Mononuclear cell (primary cell): ENCODE data around the gene NTM. TPM values are rescaled to one million over a fixed set of nuclear protein-coding genes. Genes with fewer than 3 reads are reported as not detected.
"Not testable (repeated sequence)": the region's sequence is repeated elsewhere in the genome, so short reads cannot be mapped to it uniquely, and the experiment has no call there.

Experiments used
- H3K27me3 ChIP-seq: 2 replicates; pipeline ENCODE4 v1.6.0; 2011; ENCODE audit warnings: low read length, control low read depth; ENCODE audit not compliant: insufficient read depth
- H3K4me1 ChIP-seq: 2 replicates; pipeline ENCODE4 v1.5.1; 2011; ENCODE audit warnings: mild to moderate bottlenecking, low read length, control low read depth; ENCODE audit not compliant: insufficient read depth
- H3K4me3 ChIP-seq: 2 replicates; pipeline ENCODE4 v1.5.1; 2011; ENCODE audit warnings: mild to moderate bottlenecking, low read length, moderate library complexity
- H3K9me3 ChIP-seq: 2 replicates; pipeline ENCODE4 v1.5.1; 2011; ENCODE audit warnings: low read depth, mild to moderate bottlenecking, control low read depth, low read length
- total RNA-seq: library from RNA; depleted of rRNA; stranded (reverse); fragments of >200 nt; gene quantifications from one replicate; pipeline ENCODE4 v1.2.3, GENCODE V29; 2012

Gene NTM
- total RNA-seq, 1 donor: not detected

DNA sequence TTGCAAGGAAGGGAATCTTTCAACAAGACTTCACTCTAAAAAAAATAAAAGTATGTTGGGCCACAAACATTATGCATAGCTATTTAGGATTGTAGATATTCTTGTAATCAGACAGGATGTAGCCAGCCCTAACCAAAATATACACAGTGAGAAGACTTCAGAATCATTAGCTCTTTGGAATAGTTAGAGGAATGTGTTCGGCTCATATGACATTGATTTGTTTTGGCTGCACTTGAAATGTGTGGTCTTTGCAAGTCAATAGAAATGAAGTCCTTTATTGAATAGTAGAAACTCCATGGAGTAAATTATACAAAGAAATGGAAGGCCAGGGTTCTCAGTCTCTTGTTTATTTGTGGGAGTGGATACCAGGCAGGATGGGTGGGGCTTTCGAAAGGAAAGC is 692.1 kb downstream of the NTM start:
- no peaks in the 10 kb centered on the region for H3K9me3 ChIP-seq
- H3K4me3 ChIP-seq: no peak overlapping the region
- no peaks in the 10 kb centered on the region for H3K27me3 ChIP-seq
- peaks cover 26% of the 10 kb centered on the region for H3K4me1 ChIP-seq

DNA sequence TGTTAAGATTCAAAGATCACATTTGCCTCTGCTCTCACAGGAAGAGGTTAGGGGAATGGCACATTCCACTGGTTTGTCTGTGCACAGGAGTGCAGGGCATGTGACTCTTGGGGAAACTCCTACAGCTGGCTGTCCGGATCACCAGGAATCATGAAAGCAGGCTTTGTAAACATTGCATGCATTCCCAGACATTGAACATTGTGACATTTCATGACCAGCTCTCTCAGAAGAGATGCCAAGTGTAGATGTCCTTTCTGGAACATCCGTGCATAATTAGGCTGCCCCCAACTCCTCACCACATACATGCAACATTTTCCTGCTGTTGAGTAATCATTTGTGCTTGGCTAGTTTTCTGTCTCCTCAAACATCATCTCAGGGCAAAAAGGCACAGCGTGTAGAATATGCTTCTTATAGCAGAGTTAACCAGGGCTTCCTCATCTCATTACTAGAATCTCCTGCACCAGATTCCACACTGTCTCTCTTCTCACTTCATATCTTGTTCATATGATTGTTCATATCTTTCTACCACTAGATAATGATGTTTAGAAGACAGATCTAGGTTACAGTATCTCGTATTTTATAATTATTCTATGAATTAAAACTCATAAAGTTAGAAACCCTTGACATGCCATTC is 694.7 kb downstream of the NTM start:
- Histone ChIP-seq H3K4me3 (no peak overlapping the region), H3K9me3 (peaks cover 12% of the 10 kb centered on the region)

DNA sequence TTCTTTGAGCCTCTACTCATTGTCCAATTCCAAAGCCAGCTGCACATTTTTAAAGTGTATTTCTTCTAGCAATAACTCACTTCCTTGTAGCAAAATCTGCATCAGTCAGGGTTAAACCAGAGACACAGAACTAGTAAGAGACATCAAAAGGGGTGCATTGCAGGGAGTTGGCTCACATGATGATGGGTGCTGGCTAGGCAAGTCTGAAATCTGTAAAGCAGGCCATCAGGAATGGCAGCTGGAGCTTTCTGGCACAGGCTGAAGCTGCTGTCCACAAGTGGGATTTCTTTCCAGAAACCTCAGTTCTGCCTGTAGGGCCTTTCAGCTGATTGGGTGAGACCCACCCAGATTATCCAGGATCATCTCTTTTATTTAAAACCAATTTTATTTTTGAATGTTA is 698.1 kb downstream of the NTM start:
- Histone ChIP-seq H3K4me3 (no peak overlapping the region), H3K9me3 (peaks cover 12% of the 10 kb centered on the region), H3K4me1 (peaks cover 5% of the 10 kb centered on the region), H3K27me3 (no peaks in the 10 kb centered on the region)

More for the DNA sequence above, 694.7 kb downstream of the NTM start:
- Histone ChIP-seq H3K27me3 (no peaks in the 10 kb centered on the region), H3K4me1 (peaks cover 5% of the 10 kb centered on the region)

DNA sequence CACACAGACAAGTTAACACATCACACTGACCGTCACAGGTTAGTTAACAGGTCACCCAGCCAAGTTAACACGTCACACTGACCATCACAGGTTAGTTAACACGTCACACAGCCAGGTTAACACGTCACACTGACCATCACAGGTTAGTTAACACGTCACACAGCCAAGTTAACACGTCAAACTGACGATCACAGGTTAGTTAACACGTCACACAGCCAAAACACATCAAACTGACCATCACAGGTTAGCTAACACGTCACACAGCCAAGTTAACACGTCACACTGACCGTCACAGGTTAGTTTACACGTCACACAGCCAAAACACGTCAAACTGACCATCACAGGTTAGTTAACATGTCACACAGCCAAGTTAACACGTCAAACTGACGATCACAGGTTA is 699.2 kb downstream of the NTM start:
- H3K4me3 ChIP-seq, H3K4me1 ChIP-seq, H3K27me3 ChIP-seq: not testable (repeated sequence)
- peaks cover 12% of the 10 kb centered on the region for H3K9me3 ChIP-seq

DNA sequence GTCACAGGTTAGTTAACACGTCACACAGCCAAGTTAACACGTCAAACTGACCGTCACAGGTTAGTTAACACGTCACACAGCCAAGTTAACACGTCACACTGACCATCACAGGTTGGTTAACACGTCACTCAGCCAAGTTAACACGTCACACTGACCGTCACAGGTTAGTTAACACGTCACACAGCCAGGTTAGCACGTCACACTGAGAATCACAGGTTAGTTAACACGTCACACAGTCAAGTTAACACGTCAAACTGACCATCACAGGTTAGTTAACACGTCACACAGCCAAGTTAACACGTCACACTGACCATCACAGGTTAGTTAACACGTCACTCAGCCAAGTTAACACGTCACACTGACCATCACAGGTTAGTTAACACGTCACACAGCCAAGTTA is 700.5 kb downstream of the NTM start:
- not testable (repeated sequence) for H3K4me1 ChIP-seq, H3K4me3 ChIP-seq, H3K27me3 ChIP-seq
- H3K9me3 ChIP-seq: peaks cover 12% of the 10 kb centered on the region

DNA sequence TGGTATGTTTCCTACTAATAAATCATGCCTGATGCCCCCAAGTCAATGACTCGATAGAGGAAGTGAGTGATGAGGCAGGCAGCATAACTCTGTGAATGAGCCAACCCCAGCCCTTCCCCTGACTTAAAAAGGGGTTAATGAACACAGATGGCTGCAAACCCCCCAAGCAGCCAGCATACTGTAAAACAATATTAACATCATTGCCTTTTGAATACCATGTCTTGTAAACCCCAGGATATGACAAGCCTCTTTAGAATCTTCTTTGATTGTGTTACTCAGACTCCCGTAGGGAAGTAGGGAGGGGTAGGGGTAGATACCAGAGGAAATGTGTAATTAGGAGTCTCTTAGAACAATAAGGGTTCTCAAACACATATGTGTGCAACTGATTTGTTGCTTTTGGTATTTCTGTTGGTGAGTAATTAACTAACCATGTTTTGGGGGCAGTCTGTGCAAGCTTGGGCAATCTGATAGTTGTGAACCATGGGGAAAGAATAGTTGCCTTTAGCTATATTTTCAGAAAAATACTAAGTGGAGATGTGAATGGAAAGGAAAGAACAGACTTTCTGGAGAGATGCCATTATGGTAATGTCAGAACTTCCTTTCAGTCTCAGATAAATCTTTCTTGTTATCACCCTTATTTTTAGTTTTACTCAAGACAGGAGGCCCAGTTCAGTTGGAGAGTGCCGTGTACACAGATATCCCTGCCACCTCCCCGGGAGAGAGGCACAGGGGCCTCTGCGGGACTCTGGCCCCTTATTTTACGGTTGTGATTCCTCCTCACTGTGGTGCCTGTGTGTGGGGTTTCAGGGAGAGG is 701.8 kb downstream of the NTM start:
- Histone ChIP-seq H3K27me3 (no peaks in the 10 kb centered on the region), H3K4me1 (no peaks in the 10 kb centered on the region), H3K9me3 (peaks cover 12% of the 10 kb centered on the region), H3K4me3 (no peak overlapping the region)

DNA sequence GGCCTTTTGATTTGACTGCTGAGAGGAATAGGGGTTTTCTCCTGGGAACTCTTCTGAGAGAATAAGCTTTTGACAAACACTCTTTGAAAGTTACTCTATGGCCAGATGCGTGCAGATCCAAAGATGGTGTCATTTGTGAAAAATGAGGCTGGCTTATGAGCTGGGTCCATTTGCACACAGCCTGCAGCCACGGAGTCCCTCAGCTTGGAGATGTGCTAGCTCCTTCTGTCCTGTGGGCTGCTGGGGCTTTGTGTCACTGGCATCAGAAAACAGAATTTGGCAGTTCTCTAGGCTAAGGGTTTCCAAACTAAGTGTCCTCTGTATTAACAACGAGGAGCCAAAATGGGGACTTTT is 702.4 kb downstream of the NTM start:
- Histone ChIP-seq H3K4me3 (no peak overlapping the region), H3K27me3 (no peaks in the 10 kb centered on the region), H3K4me1 (no peaks in the 10 kb centered on the region), H3K9me3 (peaks cover 12% of the 10 kb centered on the region)

DNA sequence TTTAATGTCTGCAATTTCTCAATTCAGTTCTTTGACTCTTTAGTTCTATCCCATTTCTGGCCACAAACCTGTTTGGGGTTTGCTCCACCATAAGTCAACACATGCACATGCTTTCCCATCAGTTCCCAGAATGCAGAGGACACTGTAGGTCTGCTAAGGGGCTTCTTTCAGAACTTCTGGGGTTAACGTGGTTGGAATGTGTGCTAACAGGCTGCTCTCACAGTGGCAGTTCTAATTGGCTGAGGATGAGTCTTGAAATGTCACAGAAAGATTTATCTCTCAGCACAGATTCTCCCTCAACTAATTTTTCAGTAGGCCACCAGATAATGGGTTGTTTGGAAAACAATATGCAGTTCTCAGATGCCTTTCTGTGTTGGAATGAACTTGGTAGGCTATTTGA is 703.4 kb downstream of the NTM start:
- Histone ChIP-seq H3K9me3 (peaks cover 12% of the 10 kb centered on the region), H3K4me3 (no peak overlapping the region), H3K27me3 (no peaks in the 10 kb centered on the region), H3K4me1 (no peaks in the 10 kb centered on the region)

DNA sequence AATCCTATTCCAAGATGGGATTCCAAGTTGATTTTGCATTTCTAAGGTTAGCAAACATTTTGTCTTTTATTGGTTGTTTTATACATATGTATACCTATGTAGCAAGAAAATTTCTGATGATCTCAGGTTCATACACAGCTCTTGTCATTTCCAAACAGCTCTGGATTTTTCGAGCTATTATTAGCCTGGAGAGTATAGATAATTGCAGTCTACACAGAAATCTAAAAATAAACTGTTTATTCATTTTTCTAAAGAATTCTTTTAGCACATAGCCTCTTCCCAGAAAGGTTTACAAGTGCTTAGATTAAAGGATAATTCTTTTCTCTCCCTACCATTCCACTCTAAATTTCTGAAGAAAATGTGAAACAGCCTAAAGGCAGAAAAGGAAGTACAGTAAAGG is 705.0 kb downstream of the NTM start:
- Histone ChIP-seq H3K9me3 (no peaks in the 10 kb centered on the region), H3K4me1 (no peaks in the 10 kb centered on the region), H3K4me3 (no peak overlapping the region), H3K27me3 (no peaks in the 10 kb centered on the region)

DNA sequence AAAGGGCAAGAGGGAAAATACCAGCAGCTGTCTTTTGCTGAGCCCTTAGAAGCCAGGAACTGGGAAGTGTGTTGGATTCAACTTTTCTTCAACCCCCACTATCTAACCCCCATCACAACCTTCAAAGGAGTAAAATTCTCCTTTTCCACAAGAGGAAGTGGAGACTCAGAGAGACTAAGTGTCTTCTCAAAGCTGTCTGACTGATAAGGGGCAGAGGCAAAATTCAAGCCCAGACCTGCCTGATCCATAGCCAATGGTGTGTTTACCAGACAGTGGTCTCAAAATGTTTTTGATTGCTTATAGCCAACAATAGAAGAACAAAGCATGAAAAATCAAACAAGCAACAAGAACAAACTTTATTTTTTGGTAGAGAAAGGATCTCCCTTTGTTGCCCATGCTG is 707.0 kb downstream of the NTM start:
- Histone ChIP-seq H3K4me1 (no peaks in the 10 kb centered on the region), H3K4me3 (no peak overlapping the region), H3K27me3 (no peaks in the 10 kb centered on the region), H3K9me3 (no peaks in the 10 kb centered on the region)

DNA sequence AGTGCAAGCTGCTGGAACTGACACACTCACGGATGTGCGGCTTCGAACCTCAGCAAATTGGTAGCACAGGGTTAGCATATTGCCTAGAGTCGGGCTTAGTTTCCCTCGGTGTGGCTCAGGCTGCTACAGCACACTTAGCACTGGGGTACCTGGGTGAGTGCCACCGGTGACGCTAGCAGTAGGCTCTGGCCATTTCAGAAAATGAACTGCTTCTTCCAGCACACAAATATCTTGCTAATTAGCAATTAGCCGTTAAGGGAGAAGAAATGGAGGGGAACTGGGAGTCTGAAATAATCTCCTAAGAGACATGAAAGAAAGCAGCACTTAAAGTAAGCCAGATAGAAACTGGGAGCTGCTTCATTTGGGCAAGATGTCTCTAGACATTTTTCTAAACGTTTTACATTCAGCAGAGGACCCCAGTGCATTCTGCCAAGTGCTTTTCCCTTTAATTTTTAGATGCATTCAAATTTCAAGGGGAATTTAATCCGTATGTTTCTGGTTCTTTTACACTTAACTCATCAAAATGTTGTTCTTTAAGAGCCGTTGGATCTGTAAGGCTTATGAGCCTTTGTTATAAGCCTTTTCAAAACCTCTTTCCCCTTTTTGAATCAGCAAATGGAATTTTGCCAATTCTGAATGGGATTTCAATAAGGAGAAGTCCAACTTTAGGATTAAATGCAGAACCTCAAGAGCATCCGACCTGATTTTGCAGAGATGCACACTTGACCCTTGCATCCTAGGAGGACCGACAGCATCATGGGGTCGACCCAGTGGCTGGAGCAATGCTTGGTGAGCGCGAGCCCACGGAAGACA is 708.1 kb downstream of the NTM start:
- Histone ChIP-seq H3K27me3 (no peaks in the 10 kb centered on the region), H3K4me3 (no peak overlapping the region), H3K4me1 (no peaks in the 10 kb centered on the region), H3K9me3 (peaks cover 2% of the 10 kb centered on the region)

DNA sequence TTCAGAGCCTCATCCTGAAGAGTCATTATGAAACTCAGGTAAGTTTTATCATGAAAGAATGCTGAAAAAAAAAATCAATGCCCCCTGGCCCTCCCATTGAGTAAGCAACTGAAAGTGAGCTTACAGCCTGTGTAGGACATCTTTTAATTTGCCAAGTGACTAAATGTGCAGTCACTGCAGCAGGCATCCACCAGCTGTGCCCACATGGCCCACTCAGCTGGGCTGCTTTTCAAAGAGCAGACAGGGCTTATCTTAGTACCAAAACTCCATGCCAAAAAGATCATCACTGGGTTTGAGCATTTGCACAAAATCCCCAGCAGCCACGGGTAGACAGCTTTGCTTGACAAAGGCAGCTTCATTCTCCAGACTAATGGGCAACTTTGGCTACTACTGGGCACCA is 709.7 kb downstream of the NTM start:
- H3K27me3 ChIP-seq: no peaks in the 10 kb centered on the region
- H3K9me3 ChIP-seq: peaks cover 15% of the 10 kb centered on the region

DNA sequence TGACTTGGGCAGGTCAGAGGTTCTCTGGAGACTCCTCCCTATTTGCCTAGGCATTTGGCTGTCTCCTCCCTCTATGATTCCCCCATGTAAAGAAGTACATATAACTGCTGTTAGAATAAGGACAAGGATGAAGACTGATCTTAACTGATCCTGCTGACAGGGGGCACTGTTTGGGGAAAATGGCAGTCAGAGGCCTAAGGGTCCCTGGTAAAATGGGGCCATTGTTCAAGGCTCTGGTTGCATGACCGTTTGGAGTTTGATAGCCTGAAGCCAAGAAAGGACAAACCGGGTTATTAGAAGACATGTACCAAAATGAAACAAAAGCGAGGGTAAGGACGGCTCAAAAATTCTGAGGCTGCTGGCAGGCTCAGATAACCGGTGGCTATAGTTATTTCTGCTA is 712.2 kb downstream of the NTM start:
- peaks cover 20% of the 10 kb centered on the region for H3K9me3 ChIP-seq
- no peaks in the 10 kb centered on the region for H3K27me3 ChIP-seq
- H3K4me3 ChIP-seq: no peak overlapping the region
- no peaks in the 10 kb centered on the region for H3K4me1 ChIP-seq

More for the DNA sequence above, 709.7 kb downstream of the NTM start:
- H3K4me3 ChIP-seq: no peak overlapping the region
- no peaks in the 10 kb centered on the region for H3K4me1 ChIP-seq

DNA sequence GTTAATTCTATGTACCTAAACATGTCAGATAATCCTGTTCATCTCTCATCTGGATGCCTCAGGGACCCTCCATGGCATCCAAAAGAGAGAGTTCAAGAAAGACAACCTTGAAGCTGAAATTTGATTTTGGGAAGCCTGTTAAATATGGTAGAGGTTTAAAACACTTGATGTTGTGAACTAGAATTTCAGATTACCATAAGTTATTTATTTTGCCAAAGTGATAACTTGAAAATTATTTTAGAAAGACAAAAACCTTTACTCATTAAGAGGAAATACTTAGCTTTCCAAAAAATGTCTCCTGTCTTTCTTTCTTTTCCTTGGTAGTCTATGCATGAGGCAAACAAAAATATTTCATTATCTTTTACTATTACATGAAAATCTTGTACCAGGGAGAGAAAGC is 714.0 kb downstream of the NTM start:
- H3K4me1 ChIP-seq: no peaks in the 10 kb centered on the region
- peaks cover 20% of the 10 kb centered on the region for H3K9me3 ChIP-seq
- H3K27me3 ChIP-seq: no peaks in the 10 kb centered on the region
- no peak overlapping the region for H3K4me3 ChIP-seq

DNA sequence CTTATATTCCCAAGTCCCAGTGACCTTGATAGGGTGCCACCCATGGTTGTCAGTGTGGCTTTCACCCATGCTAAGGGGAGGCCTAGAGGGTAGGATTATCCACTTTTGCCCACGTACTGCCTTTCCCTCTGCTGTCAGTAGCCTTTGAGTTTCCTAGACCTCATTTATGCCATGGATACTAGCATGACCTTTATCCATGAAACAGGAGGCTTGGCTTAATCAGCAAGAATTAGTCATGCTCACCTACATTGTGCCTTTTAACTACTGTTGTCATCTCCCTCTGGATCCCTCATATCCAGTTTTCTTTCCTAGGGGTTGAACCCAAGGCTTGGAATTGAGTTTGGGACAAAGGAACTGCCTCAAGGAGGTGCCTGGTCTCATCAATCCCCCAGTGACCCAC is 716.7 kb downstream of the NTM start:
- H3K4me1 ChIP-seq: no peaks in the 10 kb centered on the region
- no peak overlapping the region for H3K4me3 ChIP-seq
- H3K9me3 ChIP-seq: peaks cover 20% of the 10 kb centered on the region
- H3K27me3 ChIP-seq: no peaks in the 10 kb centered on the region
